Upper lobe of left lung (tissue), 4 donors: ENCODE measurements around the gene CHADL.

Experiments used
- CTCF ChIP-seq, 6 experiments: fragments of 450-650 bp in 4 of 6; fragments of 200-600 bp in 2 of 6; sonication (generic) in 2 of 6; IDR thresholded peaks; one replicate each; pipeline ENCODE4 v1.5.1; 2016 to 2019; ENCODE audit warnings: antibody characterized with exemption in 6 of 6
- EP300 ChIP-seq, 4 donors: sonication (generic); formaldehyde crosslinking; IDR thresholded peaks; one replicate each; pipeline ENCODE4 v1.5.1; 2017; ENCODE audit warnings: antibody characterized with exemption in 4 of 4, control low read depth in 2 of 4
- POLR2AphosphoS5 ChIP-seq, 2 donors: sonication (generic); formaldehyde crosslinking; IDR thresholded peaks; one replicate each; pipeline ENCODE4 v1.5.1; 2017; ENCODE audit warnings: antibody characterized with exemption in 2 of 2

GRCh38 chr22:41264408-41264941, 23.7 kb upstream of the CHADL start:
- TF ChIP-seq CTCF (IDR thresholded peaks at IDR 0.05) (no peak), POLR2AphosphoS5 (IDR thresholded peaks at IDR 0.05) (no peak), EP300 (IDR thresholded peaks at IDR 0.05) (no peak)
